GM12878 (cell line): ENCODE results near the gene CDH4. TPM values are rescaled to one million over a fixed set of nuclear protein-coding genes. Genes with fewer than 3 reads are reported as not detected.

Experiments used
- ATAC-seq: fragments of 200-7000 bp; cut with Tn5 transposase; 3 replicates; pipeline ENCODE4 v1.9.1; 2020; ENCODE audit warnings: mild to moderate bottlenecking, moderate library complexity
- BruUV-seq: library from RNA; stranded (reverse); fragments of 400-500 nt; replicated peaks from 2 replicates; lab custom pipeline; 2021; lab: Mats Ljungman, UMichigan
- CTCF ChIA-PET: fragments of 300-600 bp; sonication (Branson Sonifier 250); formaldehyde crosslinking; extraction: SDS; loops from one replicate; lab custom pipeline; 2021; ENCODE audit warnings: inconsistent platforms; lab: Yijun Ruan, JAX
- POLR2A ChIA-PET: fragments of 350-600 bp; formaldehyde crosslinking; extraction: SDS; loops from one replicate; lab custom pipeline; 2021; ENCODE audit warnings: inconsistent platforms; lab: Charles Lee
- RAD21 ChIA-PET: fragments of 300-600 bp; sonication (Branson Sonifier 250); formaldehyde crosslinking; loops from one replicate; lab custom pipeline; 2023; ENCODE audit warnings: antibody characterized with exemption; ENCODE audit not compliant: unreplicated experiment; lab: Charles Lee
- SMC1A ChIA-PET: fragments of 300-600 bp; sonication (Branson Sonifier 250); formaldehyde crosslinking; loops from one replicate; lab custom pipeline; 2023; ENCODE audit not compliant: unreplicated experiment, uncharacterized antibody; lab: Charles Lee
- DNase-seq: peaks from one replicate; pipeline ENCODE4 v3.0.0-alpha.2; 2011; ENCODE audit warnings: low read depth, low spot score
- FAIRE-seq: peaks from 3 replicates; lab custom pipeline; 2011; peaks lifted over from hg19 to GRCh38; lab: Jason Lieb, UNC
- H2AFZ ChIP-seq: 2 replicates; pipeline ENCODE4 v1.6.0; 2011; ENCODE audit warnings: low read depth, low read length, control low read depth; ENCODE audit not compliant: control insufficient read depth
- H3K27ac ChIP-seq: 2 replicates; pipeline ENCODE4 v1.5.1; 2011; ENCODE audit warnings: control low read depth; ENCODE audit not compliant: control insufficient read depth, insufficient read depth
- H3K27me3 ChIP-seq, 2 experiments: replicated peaks in 1 of 2; 2 replicates each; pipeline versions ENCODE4 v1.6.0 to v1.6.1; 2011; ENCODE audit warnings: low read length in 1 of 2; ENCODE audit not compliant: control insufficient read depth in 2 of 2, insufficient read depth in 2 of 2
- H3K36me3 ChIP-seq, 2 experiments: 2 replicates each; pipeline ENCODE4 v1.5.1; 2011; ENCODE audit warnings: low read length in 1 of 2; ENCODE audit not compliant: control insufficient read depth in 2 of 2, insufficient read depth in 2 of 2
- H3K4me1 ChIP-seq: 2 replicates; pipeline ENCODE4 v1.6.1; 2011; ENCODE audit warnings: mild to moderate bottlenecking, low read length, moderate library complexity, mixed read lengths; ENCODE audit not compliant: control insufficient read depth, insufficient read depth
- H3K4me2 ChIP-seq: 2 replicates; pipeline ENCODE4 v1.6.0; 2011; ENCODE audit warnings: control low read depth; ENCODE audit not compliant: control insufficient read depth, insufficient read depth
- H3K4me3 ChIP-seq: fragments of 200-600 bp; sonication (generic); 2 replicates; pipeline ENCODE4 v1.5.1; 2016
- H3K79me2 ChIP-seq: 2 replicates; pipeline ENCODE4 v1.6.0; 2011; ENCODE audit warnings: low read length; ENCODE audit not compliant: control insufficient read depth, insufficient read depth
- H3K9ac ChIP-seq: 2 replicates; pipeline ENCODE4 v1.8.0; 2011; ENCODE audit warnings: low read length, control low read depth, mixed read lengths; ENCODE audit not compliant: control insufficient read depth, insufficient read depth
- H3K9me3 ChIP-seq: replicated peaks from 3 replicates; pipeline ENCODE4 v1.5.1; 2011; ENCODE audit warnings: mild to moderate bottlenecking, low read length; ENCODE audit not compliant: control insufficient read depth, insufficient read depth
- H4K20me1 ChIP-seq: 2 replicates; pipeline ENCODE4 v1.6.0; 2011; ENCODE audit not compliant: control insufficient read depth, insufficient read depth
- BMI1 ChIP-seq: fragments of 450-650 bp; IDR thresholded peaks from 2 replicates; pipeline ENCODE4 v1.6.1; 2016; ENCODE audit warnings: mild to moderate bottlenecking, moderate library complexity, borderline replicate concordance
- CREM ChIP-seq: IDR thresholded peaks from 2 replicates; pipeline ENCODE4 v1.6.1; 2014; ENCODE audit warnings: antibody characterized with exemption, low read depth
- EGR1 ChIP-seq, 2 experiments: IDR thresholded peaks; 1 replicate in 1 of 2; 2 replicates in 1 of 2; pipeline ENCODE4 v1.6.1; 2011 to 2012; ENCODE audit warnings: low read depth in 2 of 2, low read length in 2 of 2, borderline replicate concordance in 1 of 2, mild to moderate bottlenecking in 1 of 2, moderate library complexity in 1 of 2
- KAT2A ChIP-seq: conservative IDR thresholded peaks from 2 replicates; pipeline ENCODE4 v1.6.1; 2011; ENCODE audit warnings: low read depth, low read length; ENCODE audit not compliant: control insufficient read depth
- MTA3 ChIP-seq: IDR thresholded peaks from 2 replicates; pipeline ENCODE4 v1.6.1; 2012; ENCODE audit warnings: low read length, inconsistent platforms, borderline replicate concordance
- PML ChIP-seq: IDR thresholded peaks from 2 replicates; pipeline ENCODE4 v1.6.1; 2012; ENCODE audit warnings: low read length, inconsistent platforms
- RBBP5 ChIP-seq: fragments of 200-600 bp; sonication (generic); conservative IDR thresholded peaks from 2 replicates; pipeline ENCODE4 v1.6.1; 2016
- TARDBP ChIP-seq: IDR thresholded peaks from 2 replicates; pipeline ENCODE4 v1.6.1; 2016; ENCODE audit warnings: borderline replicate concordance
- YY1 ChIP-seq: IDR thresholded peaks from 2 replicates; pipeline ENCODE4 v1.6.1; 2011; ENCODE audit warnings: low read depth, mild to moderate bottlenecking, low read length
- ZNF24 ChIP-seq: fragments of 450-650 bp; IDR thresholded peaks from 2 replicates; pipeline ENCODE4 v1.6.1; 2017; ENCODE audit warnings: antibody characterized with exemption, mild to moderate bottlenecking
- ZSCAN29 ChIP-seq: fragments of 450-650 bp; IDR thresholded peaks from 2 replicates; pipeline ENCODE4 v1.6.1; 2017; ENCODE audit warnings: mild to moderate bottlenecking, moderate library complexity
- WGBS: methylation state at CpG from one replicate; pipeline ENCODE4 v1.1.6; 2016; ENCODE audit warnings: low lambda C conversion rate; ENCODE audit not compliant: insufficient replicate concordance, insufficient coverage; ENCODE audit errors: missing lambda C conversion rate; 5-methylcytosine and 5-hydroxymethylcytosine counted together
- in situ Hi-C: fragments of 300-500 bp; cut with MboI; formaldehyde crosslinking; loops from 9 replicates; pipeline ENCODE4 v1.14.3; 2018; ENCODE audit warnings: mixed read lengths
- intact Hi-C: fragments of 100-400 bp; cut with micrococcal nuclease; formaldehyde crosslinking; loops from one replicate; pipeline ENCODE4 v1.14.2; 2022; ENCODE audit not compliant: unreplicated experiment
- polyA plus RNA-seq, 11 experiments: library from polyadenylated mRNA; depleted of rRNA in 4 of 11; unstranded in 6 of 11; stranded (reverse) in 5 of 11; fragments of >200 nt; fragmentation: Nextera tagmentation in 4 of 11; fragmentation: Illumina TruSeq in 1 of 11; extraction: Ambion mirVana in 4 of 11; extraction: Trizol in 1 of 11; gene quantifications; 1 replicate in 1 of 11; 2 replicates in 10 of 11; pipeline versions ENCODE4 v1.2.1 to v1.2.3, GENCODE V29; 2011 to 2016; ENCODE audit warnings: inconsistent platforms in 2 of 11, missing spikeins in 2 of 11, low read depth in 1 of 11
- total RNA-seq, 4 experiments: library from RNA; depleted of rRNA in 3 of 4; stranded (reverse); fragments of >200 nt in 3 of 4; fragmentation: Illumina TruSeq in 1 of 4; extraction: Trizol in 1 of 4; gene quantifications; 2 replicates each; pipeline versions ENCODE4 v1.2.1 to v1.2.3, GENCODE V29; 2013 to 2021
- TF ChIP-seq, protein P1 (sequence below): fragments of 450-650 bp; IDR thresholded peaks from 2 replicates; pipeline ENCODE4 v1.6.1; 2017; ENCODE audit warnings: antibody characterized with exemption, mild to moderate bottlenecking, moderate library complexity
- TF ChIP-seq, protein P2 (sequence below): fragments of 450-650 bp; conservative IDR thresholded peaks from 2 replicates; pipeline ENCODE4 v1.6.1; 2017; ENCODE audit warnings: mild to moderate bottlenecking, moderate library complexity
- TF ChIP-seq, protein P3 (sequence below): fragments of 450-650 bp; IDR thresholded peaks from 2 replicates; pipeline ENCODE4 v1.6.1; 2016; ENCODE audit warnings: mild to moderate bottlenecking

Gene CDH4
- total and polyA plus RNA-seq, 10 of the 15 experiments (the other 5 are each of a cell fraction or from before 2014, with no cell fraction given) = not detected

- TF ChIP-seq, protein P1, sequence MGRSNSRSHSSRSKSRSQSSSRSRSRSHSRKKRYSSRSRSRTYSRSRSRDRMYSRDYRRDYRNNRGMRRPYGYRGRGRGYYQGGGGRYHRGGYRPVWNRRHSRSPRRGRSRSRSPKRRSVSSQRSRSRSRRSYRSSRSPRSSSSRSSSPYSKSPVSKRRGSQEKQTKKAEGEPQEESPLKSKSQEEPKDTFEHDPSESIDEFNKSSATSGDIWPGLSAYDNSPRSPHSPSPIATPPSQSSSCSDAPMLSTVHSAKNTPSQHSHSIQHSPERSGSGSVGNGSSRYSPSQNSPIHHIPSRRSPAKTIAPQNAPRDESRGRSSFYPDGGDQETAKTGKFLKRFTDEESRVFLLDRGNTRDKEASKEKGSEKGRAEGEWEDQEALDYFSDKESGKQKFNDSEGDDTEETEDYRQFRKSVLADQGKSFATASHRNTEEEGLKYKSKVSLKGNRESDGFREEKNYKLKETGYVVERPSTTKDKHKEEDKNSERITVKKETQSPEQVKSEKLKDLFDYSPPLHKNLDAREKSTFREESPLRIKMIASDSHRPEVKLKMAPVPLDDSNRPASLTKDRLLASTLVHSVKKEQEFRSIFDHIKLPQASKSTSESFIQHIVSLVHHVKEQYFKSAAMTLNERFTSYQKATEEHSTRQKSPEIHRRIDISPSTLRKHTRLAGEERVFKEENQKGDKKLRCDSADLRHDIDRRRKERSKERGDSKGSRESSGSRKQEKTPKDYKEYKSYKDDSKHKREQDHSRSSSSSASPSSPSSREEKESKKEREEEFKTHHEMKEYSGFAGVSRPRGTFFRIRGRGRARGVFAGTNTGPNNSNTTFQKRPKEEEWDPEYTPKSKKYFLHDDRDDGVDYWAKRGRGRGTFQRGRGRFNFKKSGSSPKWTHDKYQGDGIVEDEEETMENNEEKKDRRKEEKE = no peak
- TF ChIP-seq ZSCAN29 (no peak), TARDBP (no peak), BMI1 (no peak), RBBP5 (no peak), MTA3 (no peak), PML (no peak)
Measured at GRCh38 chr20:61972636-61973508, 720.8 kb downstream of the CDH4 start (continued).

DNA sequence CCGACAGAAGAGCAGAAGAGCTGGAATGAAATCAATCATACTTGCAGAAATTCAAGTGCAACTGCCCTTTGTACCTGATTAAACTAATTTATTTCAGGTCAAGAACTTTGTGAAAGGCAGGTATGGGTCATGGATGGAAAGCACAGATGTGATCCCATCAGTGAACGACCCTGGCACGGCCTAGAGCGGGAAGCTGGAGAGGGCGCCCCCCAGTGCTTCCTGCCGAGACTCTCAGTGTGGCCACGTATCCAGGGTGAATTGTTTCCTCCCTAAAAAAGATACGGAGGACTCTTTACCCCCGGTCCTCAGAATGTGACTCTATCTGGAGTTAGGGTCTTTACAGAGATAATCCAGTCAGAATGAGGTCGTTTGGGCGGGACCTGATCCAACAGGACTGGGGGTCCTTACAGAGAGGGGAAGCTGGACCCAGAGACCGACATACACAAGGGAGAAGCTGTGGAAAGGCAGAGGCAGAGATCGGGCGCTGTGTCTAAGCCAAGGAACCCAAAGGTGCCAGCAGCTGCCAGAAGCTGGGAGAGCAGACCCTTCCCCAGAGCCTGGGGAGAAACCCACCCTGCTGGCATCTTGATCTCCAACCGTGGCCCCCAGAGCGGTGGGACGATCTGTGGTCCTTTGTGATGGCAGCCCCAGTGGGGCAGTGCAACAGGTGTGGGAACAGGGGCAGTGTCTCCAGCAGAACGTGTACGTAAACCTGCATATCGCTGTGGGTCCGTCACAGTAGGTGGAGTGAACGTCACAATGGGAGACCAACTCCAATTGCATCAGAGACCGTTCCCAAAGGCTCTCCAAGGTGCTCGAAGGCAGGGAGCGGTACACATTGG is 721.7 kb downstream of the CDH4 start:
- Histone ChIP-seq H3K79me2 (no peaks in the 10 kb centered on the region), H3K27ac (no peak overlapping the region), H4K20me1 (no peaks in the 10 kb centered on the region), H3K9me3 (no peaks in the 10 kb centered on the region), H3K9ac (no peak overlapping the region), H3K4me3 (no peak overlapping the region), H3K4me1 (no peaks in the 10 kb centered on the region), H3K4me2 (no peak overlapping the region), H2AFZ (no peak overlapping the region), H3K27me3 (no peaks in the 10 kb centered on the region), H3K36me3 (peaks cover 8 to 13% of the 10 kb centered on the region in 2 experiments)
- WGBS = 95% methylated on average over 25 of the region's 25 CpGs
- FAIRE-seq = no peak
- ATAC-seq = no peak
- RAD21 ChIA-PET = no interaction called here
- CTCF ChIA-PET = no interaction called here
- SMC1A ChIA-PET = no interaction called here
- POLR2A ChIA-PET = no interaction called here
- no peak for DNase-seq
- intact Hi-C loops (no loop called here), in situ Hi-C loops (no loop called here)
- BruUV-seq = no TSS peak
- TF ChIP-seq, protein P2, sequence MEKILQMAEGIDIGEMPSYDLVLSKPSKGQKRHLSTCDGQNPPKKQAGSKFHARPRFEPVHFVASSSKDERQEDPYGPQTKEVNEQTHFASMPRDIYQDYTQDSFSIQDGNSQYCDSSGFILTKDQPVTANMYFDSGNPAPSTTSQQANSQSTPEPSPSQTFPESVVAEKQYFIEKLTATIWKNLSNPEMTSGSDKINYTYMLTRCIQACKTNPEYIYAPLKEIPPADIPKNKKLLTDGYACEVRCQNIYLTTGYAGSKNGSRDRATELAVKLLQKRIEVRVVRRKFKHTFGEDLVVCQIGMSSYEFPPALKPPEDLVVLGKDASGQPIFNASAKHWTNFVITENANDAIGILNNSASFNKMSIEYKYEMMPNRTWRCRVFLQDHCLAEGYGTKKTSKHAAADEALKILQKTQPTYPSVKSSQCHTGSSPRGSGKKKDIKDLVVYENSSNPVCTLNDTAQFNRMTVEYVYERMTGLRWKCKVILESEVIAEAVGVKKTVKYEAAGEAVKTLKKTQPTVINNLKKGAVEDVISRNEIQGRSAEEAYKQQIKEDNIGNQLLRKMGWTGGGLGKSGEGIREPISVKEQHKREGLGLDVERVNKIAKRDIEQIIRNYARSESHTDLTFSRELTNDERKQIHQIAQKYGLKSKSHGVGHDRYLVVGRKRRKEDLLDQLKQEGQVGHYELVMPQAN = no peak
- TF ChIP-seq EGR1 (IDR thresholded peaks at IDR 0.05; ENCODE audit: borderline replicate concordance in 1 of 2, low read depth in 2 of 2, low read length in 2 of 2) (no peak), YY1 (no peak), TARDBP (no peak), ZNF24 (no peak), CREM (no peak), KAT2A (no peak)
- TF ChIP-seq, protein P3, sequence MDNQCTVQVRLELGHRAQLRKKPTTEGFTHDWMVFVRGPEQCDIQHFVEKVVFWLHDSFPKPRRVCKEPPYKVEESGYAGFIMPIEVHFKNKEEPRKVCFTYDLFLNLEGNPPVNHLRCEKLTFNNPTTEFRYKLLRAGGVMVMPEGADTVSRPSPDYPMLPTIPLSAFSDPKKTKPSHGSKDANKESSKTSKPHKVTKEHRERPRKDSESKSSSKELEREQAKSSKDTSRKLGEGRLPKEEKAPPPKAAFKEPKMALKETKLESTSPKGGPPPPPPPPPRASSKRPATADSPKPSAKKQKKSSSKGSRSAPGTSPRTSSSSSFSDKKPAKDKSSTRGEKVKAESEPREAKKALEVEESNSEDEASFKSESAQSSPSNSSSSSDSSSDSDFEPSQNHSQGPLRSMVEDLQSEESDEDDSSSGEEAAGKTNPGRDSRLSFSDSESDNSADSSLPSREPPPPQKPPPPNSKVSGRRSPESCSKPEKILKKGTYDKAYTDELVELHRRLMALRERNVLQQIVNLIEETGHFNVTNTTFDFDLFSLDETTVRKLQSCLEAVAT = no peak
